Gastrocnemius medialis (tissue), 4 donors: ENCODE measurements around the gene PTPRM.

Source experiments
- CTCF ChIP-seq, 5 experiments: fragments of 450-650 bp in 3 of 5; fragments of 200-600 bp in 2 of 5; sonication (generic) in 2 of 5; IDR thresholded peaks in 4 of 5; conservative IDR thresholded peaks in 1 of 5; 1 replicate in 4 of 5; 2 replicates in 1 of 5; pipeline ENCODE4 v1.5.1; 2016 to 2019; ENCODE audit warnings: antibody characterized with exemption in 5 of 5, mild to moderate bottlenecking in 3 of 5, moderate library complexity in 3 of 5
- POLR2A ChIP-seq, 2 donors: fragments of 450-650 bp; IDR thresholded peaks; one replicate each; pipeline ENCODE4 v1.6.1; 2017; ENCODE audit warnings: antibody characterized with exemption in 2 of 2, mild to moderate bottlenecking in 2 of 2, moderate library complexity in 2 of 2

- TF ChIP-seq CTCF (IDR thresholded peaks at IDR 0.05 in 4 of 5, conservative IDR thresholded peaks at IDR 0.05 in 1 of 5) (no peak), POLR2A (IDR thresholded peaks at IDR 0.05) (no peak)
Observed at GRCh38 chr18:7601936-7602335, 34.8 kb downstream of the PTPRM start.
